Activated naive CD4-positive, alpha-beta T cell treated with anti-CD3 and anti-CD28 coated beads, Interleukin-2, amount 50 U/mL, for 72 hours (primary cell): Measurements from ENCODE around the gene ERC1. TPM values are rescaled to one million over a fixed set of nuclear protein-coding genes. Genes with fewer than 3 reads are reported as not detected.

Experiments
- ATAC-seq, 2 donors: fragments of 150-1000 bp; cut with Tn5 transposase; 2 replicates each; pipeline ENCODE4 v1.10.0; 2021; ENCODE audit warnings: mild to moderate bottlenecking in 2 of 2, moderate library complexity in 2 of 2
- DNase-seq, 2 donors: peaks; one replicate each; pipeline ENCODE4 v3.0.0; 2021 to 2022; ENCODE audit warnings: low spot score in 2 of 2
- H3K27ac Mint-ChIP-seq, 2 donors: one replicate each; pipeline ENCODE4 v1.8.0; 2022; ENCODE audit warnings: mild to moderate bottlenecking in 2 of 2, mixed read lengths in 2 of 2
- H3K36me3 Mint-ChIP-seq, 2 donors: one replicate each; pipeline ENCODE4 v1.8.0; 2022; ENCODE audit warnings: mixed read lengths in 2 of 2
- H3K9me3 Mint-ChIP-seq, 2 donors: one replicate each; pipeline ENCODE4 v1.8.0; 2022; ENCODE audit warnings: mixed read lengths in 2 of 2
- total RNA-seq, 2 donors: library from RNA; stranded (reverse); gene quantifications; one replicate each; pipeline ENCODE4 v1.2.3, GENCODE V29; 2022

Gene ERC1
- total RNA-seq, 2 donors from 2014 or later: 22.5 to 40.9 TPM

GRCh38 chr12:1284611-1285010 lies 293.6 kb downstream of the ERC1 start:
- no peak for DNase-seq
- Mint-ChIP-seq H3K9me3 (no peaks in the 10 kb centered on the region), H3K27ac (peak overlapping the region in 1 of 2 donors; percentile 12), H3K36me3 (no peaks in the 10 kb centered on the region)
- ATAC-seq: no peak

DNA sequence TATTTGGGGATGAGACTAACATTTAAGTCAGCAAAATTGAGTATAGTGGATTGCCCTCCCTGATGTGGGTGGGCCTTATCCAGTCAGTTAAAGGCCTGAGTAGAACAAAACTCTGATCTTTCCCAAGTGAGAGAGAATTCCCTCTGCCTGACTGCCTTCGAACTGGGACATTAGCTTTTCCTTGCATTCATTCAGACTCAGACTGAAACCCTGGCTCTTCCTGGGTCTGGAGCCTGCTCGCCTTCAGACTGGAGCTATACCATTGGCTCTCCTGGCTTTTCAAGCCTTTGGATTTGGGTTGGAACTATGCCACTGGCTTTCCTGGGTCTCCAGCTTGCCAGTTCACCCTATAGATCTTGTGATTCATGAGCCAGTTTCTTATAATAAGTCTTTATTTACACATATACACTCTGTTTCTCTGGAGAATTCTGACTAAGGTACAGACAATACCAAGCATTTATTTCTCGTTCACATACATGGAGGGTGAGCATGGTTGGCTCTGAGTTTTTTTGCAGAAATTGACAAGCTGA lies 296.5 kb downstream of the ERC1 start:
- H3K9me3 Mint-ChIP-seq: no peaks in the 10 kb centered on the region
- H3K36me3 Mint-ChIP-seq: peaks cover 0 to 5% of the 10 kb centered on the region in 2 donors
- ATAC-seq: no peak
- H3K27ac Mint-ChIP-seq: no peak overlapping the region
- DNase-seq: no peak

DNA sequence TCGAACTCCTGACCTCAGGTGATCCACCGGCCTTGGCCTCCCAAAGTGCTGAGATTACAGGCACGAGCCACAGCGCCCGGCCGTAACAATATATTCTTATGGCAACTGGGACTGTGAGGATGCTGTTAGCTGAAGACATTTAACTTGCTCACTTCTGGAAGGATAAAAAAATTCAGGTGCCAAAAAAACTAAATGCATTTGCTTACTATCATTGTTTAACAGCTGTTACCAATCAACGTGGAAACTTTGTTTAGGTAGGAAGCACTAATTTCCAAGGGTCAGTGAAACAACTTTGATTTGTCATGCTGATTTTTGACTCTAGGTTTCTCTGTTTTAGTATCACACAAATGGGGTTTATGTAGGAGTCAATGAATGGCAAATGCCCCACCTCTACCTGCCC lies 297.3 kb downstream of the ERC1 start:
- Mint-ChIP-seq H3K27ac (no peak overlapping the region), H3K9me3 (no peaks in the 10 kb centered on the region), H3K36me3 (peaks cover 0 to 5% of the 10 kb centered on the region in 2 donors)
- ATAC-seq: no peak
- no peak for DNase-seq

DNA sequence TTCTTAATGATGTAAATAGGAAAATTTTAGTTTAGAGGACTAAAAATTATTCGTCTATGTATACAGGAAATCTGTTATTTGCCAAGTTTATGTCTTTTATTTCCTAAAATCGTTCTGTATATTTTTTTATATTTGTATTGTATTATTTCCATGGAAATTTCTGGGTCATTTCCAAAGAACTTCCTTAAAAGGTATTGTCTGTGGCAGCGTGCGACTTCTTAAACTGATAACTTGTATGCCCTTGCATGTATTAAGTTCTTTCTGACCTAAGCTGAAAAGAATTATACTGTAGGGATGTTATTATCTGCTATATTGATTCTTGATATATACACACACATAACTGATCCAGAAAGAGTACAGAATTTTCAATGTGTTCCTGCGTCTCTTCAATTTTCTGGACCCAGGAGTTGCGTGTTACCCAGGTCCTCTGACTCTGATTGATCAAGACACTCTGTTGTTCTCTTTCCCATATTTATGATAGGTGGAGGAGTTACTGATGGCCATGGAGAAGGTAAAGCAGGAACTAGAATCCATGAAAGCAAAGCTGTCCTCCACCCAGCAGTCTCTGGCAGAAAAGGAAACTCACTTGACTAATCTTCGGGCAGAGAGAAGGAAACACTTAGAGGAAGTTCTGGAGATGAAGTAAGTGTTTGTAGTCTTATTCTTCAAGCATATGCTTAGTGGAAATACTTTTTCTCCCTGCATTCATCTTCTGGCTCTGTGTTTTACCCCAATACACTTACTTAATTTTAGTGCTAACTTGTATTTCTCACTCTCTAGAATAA lies 298.5 kb downstream of the ERC1 start:
- H3K9me3 Mint-ChIP-seq: no peaks in the 10 kb centered on the region
- ATAC-seq: no peak

DNA sequence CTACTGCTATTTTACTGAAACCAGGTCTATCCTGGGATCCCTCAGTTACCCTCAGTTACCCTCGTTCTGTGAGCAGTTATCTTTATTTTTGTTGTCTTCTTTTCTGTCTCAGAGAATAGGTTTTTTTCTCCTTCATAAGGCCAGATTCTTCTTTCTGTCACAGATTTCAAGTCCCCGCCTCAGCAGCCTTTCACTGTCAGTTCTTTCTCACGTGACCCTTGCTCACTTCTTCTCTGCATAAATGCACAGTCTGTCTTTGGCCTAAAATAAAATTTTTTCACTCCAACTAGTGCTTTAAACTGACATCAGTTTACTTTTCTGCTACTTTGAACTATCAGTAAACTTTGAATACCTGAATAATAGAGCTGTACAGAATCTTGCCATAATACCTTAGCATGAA lies 299.7 kb downstream of the ERC1 start:
- ATAC-seq (no peak), DNase-seq (no peak)
- Mint-ChIP-seq H3K36me3 (peaks cover 0 to 5% of the 10 kb centered on the region in 2 donors), H3K27ac (no peak overlapping the region), H3K9me3 (no peaks in the 10 kb centered on the region)

More for the DNA sequence above, 298.5 kb downstream of the ERC1 start:
- no peak for DNase-seq
- no peak overlapping the region for H3K27ac Mint-ChIP-seq
- peaks cover 0 to 5% of the 10 kb centered on the region in 2 donors for H3K36me3 Mint-ChIP-seq

- Mint-ChIP-seq H3K36me3 (peaks cover 4 to 5% of the 10 kb centered on the region in 2 donors), H3K9me3 (no peaks in the 10 kb centered on the region)
These were observed 300.7 kb downstream of the ERC1 start for GRCh38 chr12:1291601-1292332.

DNA sequence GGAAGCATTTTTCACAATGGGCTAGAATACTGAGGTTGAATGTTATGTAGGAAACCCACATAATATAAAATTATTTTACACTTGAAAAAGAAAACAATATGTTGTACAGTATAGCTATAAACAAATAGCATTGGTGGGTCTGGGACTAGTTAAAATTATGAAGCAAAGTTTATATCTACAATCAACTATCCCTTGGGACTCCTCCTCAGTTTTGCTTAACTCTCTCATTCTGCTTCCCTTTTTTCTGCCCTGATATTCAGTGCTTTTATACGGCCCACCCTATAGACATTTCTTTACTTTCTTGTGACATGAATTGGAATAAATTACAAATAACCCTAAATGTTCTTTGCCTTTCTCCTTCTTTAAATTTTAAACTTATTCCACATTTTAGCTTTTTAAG lies 302.9 kb downstream of the ERC1 start:
- Mint-ChIP-seq H3K36me3 (peaks cover 5 to 14% of the 10 kb centered on the region in 2 donors), H3K27ac (no peak overlapping the region), H3K9me3 (no peaks in the 10 kb centered on the region)
- DNase-seq: no peak
- no peak for ATAC-seq

More at GRCh38 chr12:1291601-1292332, 300.7 kb downstream of the ERC1 start:
- no peak overlapping the region for H3K27ac Mint-ChIP-seq
- DNase-seq (no peak), ATAC-seq (no peak)

- Mint-ChIP-seq H3K27ac (no peak overlapping the region), H3K9me3 (no peaks in the 10 kb centered on the region), H3K36me3 (peaks cover 0 to 21% of the 10 kb centered on the region in 2 donors)
- DNase-seq (no peak), ATAC-seq (no peak)
These were observed 306.2 kb downstream of the ERC1 start for GRCh38 chr12:1297206-1297605.

GRCh38 chr12:1297639-1298175 lies 306.7 kb downstream of the ERC1 start:
- no peak overlapping the region for H3K27ac Mint-ChIP-seq
- H3K9me3 Mint-ChIP-seq: no peaks in the 10 kb centered on the region
- ATAC-seq (no peak), DNase-seq (no peak)
- peaks cover 0 to 21% of the 10 kb centered on the region in 2 donors for H3K36me3 Mint-ChIP-seq

- H3K36me3 Mint-ChIP-seq: peaks cover 0 to 21% of the 10 kb centered on the region in 2 donors
- H3K9me3 Mint-ChIP-seq: no peaks in the 10 kb centered on the region
- DNase-seq: no peak
- no peak for ATAC-seq
- H3K27ac Mint-ChIP-seq: no peak overlapping the region
These were observed 309.4 kb downstream of the ERC1 start for GRCh38 chr12:1300460-1300859.

DNA sequence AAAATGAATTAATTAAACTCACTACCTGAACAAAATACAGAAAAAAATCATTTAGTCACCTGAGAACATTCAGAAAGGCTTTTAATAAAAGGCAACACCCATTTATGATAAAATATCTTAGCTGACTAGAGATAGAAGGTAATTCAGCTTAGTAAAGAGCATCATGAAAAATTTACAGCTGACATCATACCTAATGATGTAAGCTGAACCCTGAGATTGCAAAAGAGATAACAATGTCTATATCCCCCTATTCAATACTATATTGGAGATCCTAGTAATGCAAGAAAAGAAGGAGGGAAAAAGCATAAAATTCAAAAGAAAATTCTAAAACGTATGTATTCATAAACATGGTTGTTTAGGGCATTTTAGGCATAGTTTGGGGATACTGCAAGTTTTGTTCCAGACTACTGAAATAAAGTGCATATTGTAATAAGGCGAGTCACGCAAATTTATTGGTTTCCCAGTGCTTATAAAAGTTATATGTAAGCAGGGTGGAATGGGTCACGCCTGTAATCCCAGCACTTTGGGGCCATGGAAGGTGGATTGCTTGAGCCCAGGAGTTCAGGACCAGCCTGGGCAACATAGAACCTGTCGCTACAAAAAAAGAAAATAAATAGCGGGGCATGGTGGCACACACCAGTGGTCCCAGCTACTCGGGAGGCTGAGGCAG lies 311.3 kb downstream of the ERC1 start:
- no peak for DNase-seq
- Mint-ChIP-seq H3K36me3 (peaks cover 0 to 13% of the 10 kb centered on the region in 2 donors), H3K9me3 (no peaks in the 10 kb centered on the region), H3K27ac (peak overlapping the region in 1 of 2 donors; percentile 58)
- ATAC-seq: no peak

DNA sequence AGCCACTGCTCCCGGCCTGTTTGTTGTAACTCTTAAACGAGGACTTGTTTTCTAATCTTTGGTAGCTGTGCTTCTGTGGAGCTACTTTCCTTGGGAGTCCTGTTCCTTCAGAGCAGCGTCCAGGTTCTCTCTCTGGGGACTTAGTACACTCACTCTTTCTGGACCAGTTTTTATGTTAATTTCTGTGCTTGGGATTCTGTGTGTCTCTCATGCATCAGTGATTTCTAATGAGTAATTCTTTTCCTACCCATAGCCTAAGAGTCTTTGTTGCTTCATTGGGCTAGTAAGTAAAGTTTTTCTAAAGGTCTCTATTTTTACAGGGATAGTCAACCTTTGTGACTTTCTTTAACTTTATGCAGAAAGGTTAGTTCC lies 314.0 kb downstream of the ERC1 start:
- H3K27ac Mint-ChIP-seq: no peak overlapping the region
- ATAC-seq: no peak
- H3K36me3 Mint-ChIP-seq: peaks cover 0 to 4% of the 10 kb centered on the region in 2 donors
- no peak for DNase-seq
- H3K9me3 Mint-ChIP-seq: no peaks in the 10 kb centered on the region

DNA sequence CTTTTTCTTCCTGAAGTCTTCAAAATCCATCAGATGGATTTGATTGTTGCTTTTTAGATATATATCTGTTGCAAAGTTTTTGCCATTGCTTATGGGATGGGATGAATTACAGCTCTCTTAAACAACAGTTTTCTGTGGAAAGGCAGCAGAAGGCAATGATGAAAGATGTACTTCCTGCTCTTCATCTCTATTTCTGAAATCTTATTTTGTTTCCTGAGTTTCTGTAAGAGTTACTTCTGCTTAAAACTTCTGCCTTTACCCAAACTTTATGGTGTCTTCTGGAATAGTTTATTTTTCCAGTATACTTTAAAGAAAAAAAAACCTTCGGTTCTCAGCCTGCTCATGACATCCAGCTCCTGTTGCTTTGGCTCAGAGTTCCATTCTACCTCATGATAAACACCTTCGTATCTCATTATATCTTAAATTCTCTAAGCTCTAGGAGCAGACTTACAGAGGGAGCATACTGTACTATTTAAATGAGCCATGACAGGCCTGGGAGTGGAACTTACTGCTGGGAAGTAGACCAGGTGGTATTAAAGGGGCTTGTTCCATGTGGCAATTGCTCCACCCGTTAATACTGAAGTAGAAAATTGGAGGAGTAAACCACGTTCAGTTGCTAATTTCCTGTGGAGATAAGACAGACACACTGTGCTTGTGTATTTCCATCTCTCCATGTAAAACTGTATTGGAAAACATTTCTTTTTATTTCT lies 314.9 kb downstream of the ERC1 start:
- no peak for ATAC-seq
- no peak overlapping the region for H3K27ac Mint-ChIP-seq

GRCh38 chr12:1306817-1307216 lies 315.8 kb downstream of the ERC1 start:
- ATAC-seq: no peak
- H3K36me3 Mint-ChIP-seq: no peaks in the 10 kb centered on the region
- no peak for DNase-seq
- H3K27ac Mint-ChIP-seq: no peak overlapping the region
- no peaks in the 10 kb centered on the region for H3K9me3 Mint-ChIP-seq

More for the DNA sequence above, 314.9 kb downstream of the ERC1 start:
- H3K36me3 Mint-ChIP-seq: no peaks in the 10 kb centered on the region
- DNase-seq: no peak
- no peaks in the 10 kb centered on the region for H3K9me3 Mint-ChIP-seq

- no peak overlapping the region for H3K27ac Mint-ChIP-seq
- ATAC-seq: no peak
- no peak for DNase-seq
- H3K36me3 Mint-ChIP-seq: peaks cover 0 to 7% of the 10 kb centered on the region in 2 donors
- no peaks in the 10 kb centered on the region for H3K9me3 Mint-ChIP-seq
These were observed 316.8 kb downstream of the ERC1 start for GRCh38 chr12:1307796-1308195.

- Mint-ChIP-seq H3K36me3 (peaks cover 0 to 15% of the 10 kb centered on the region in 2 donors), H3K9me3 (no peaks in the 10 kb centered on the region), H3K27ac (peak overlapping the region in 1 of 2 donors; percentile 16)
- no peak for DNase-seq
- no peak for ATAC-seq
These were observed 318.6 kb downstream of the ERC1 start for GRCh38 chr12:1309613-1310012.
